ENCODE results near the gene INTU.
"Not testable (repeated sequence)": the region's sequence is repeated elsewhere in the genome, so short reads cannot be mapped to it uniquely, and the experiment has no call there.

Gene INTU

GRCh38 chr4:127648061-127648460 lies 15.3 kb downstream of the INTU start:
- no peak for DNase-seq

DNA sequence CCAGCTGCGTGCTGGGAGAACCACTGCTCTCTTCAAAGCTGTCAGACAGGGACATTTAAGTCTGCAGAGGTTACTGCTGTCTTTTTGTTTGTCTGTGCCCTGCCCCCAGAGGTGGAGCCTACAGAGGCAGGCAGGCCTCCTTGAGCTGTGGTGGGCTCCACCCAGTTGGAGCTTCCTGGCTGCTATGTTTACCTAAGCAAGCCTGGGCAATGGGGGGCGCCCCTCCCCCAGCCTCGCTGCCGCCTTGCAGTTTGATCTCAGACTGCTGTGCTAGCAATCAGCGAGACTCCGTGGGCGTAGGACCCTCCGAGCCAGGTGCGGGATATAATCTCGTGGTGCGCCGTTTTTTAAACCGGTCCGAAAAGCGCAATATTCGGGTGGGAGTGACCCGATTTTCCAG lies 22.8 kb downstream of the INTU start:
- DNase-seq = not testable (repeated sequence)

GRCh38 chr4:127656047-127656680 lies 23.4 kb downstream of the INTU start:
- DNase-seq = no peak

GRCh38 chr4:127660284-127660885 lies 27.6 kb downstream of the INTU start:
- no peak for DNase-seq

DNA sequence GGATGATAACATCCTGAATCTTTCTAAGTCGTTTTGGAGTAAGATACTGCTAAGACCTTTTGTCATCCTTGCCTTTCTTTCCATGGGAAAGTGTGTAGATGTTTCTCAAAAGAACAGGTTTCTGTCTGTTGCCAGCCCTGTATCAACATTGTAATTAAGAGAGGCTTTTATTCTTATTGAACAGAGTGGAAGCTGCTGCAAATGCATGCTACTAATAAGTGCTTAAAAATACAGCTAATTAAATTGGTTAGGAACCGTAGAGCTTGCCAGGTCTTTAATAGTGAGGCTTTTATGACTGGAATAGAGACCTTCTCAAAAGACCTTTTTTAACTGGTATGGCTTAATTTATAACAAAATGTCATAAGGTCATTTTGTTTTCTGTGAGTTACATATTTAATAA lies 34.4 kb downstream of the INTU start:
- no peak for DNase-seq

DNA sequence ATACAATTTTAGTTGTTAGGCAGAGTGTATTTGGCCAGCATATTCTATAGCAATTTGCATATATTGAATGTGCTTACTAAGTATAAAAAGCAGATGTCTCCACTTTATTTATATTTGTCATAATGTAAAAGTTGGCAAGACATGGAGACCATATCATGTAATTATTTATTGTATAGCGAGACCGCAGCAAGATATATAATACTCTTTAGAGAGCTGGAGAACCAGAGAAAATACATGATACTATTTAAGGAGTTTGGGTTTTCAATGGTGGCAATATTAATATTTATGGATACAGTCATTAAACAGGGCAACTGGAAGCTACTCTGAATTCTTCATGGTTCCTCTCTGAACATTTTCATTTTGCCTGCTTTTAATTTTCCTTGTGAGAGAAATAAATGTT lies 35.0 kb downstream of the INTU start:
- no peak for DNase-seq

- no peak for DNase-seq
Measured at GRCh38 chr4:127668770-127669169, 36.0 kb downstream of the INTU start.

DNA sequence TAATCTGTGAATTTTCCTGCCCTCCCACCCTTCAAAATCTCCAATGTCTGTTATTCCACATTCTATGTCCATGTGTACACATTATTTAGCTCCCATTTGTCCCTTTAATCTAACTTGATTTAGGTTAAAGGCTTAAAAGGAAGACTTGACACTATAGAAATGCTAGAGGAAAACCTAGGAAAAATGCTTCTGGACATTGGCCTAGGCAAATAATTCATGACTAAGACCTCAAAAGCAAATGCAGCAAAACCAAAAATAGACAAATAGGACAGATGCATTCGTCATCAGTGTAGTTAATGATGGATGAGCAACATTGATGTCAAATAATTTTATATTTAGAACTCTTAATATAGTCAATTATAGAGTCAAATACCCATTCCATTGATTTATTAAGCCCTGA lies 36.9 kb downstream of the INTU start:
- DNase-seq = no peak

DNA sequence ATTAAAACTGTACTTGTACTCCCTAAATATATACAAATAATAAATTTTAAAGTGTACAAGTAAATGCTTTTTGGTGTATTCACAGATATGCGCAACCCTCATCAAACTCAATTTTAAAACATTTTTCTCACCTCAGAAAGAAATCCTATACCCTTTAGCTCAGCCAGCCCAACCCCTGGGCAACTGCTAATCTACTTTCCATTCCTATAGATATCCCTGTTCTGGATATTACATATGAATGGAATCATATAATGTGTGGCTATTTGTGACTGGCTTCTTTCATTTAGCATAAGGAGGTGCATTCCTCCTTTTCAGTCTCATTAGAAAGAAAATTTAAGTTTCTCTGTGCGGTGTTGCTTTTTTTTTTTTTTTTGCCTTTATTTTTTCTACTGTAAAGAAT lies 39.4 kb downstream of the INTU start:
- no peak for DNase-seq

DNA sequence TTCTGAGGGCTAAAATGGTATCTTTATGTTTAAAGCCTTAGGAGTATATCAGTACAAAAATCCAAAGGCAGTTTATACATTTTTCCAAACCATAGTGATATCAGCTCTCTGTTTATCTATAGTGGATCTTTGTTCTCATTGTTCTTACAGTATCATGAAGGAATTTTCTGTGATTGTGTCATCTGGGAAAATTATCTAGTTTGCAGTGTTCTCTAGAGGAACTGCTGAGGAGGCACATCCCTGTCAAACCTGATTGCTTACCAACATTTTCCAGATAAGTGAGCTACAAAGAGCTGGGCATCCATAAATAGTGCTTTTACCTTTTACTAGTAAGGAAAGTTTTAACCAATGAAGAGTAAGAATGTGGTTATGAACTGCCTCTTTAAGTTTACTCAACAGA lies 52.5 kb downstream of the INTU start:
- no peak for DNase-seq

DNA sequence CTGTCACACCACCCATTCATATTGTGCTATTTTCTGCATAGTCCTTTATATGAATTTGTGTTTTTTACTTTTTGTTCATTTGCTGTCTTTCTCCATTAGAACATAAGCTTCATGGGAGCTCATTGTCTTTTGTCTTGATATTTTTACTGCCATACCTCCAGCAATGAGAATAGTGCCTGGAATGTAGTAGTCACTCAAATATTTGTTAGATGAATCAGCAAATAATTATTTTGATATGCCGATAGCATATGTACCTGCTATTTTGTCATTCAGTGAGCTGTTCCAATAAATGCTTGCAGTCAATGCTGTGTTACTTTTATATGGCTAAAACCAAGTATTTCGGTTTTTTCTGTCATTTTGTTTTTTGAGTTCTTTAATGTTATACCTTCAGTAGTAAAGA lies 53.9 kb downstream of the INTU start:
- DNase-seq = no peak

GRCh38 chr4:127687580-127687979 lies 54.8 kb downstream of the INTU start:
- DNase-seq = no peak

- DNase-seq = no peak
Measured at GRCh38 chr4:127698789-127699200, 66.0 kb downstream of the INTU start.

GRCh38 chr4:127708985-127709384 lies 76.2 kb downstream of the INTU start:
- DNase-seq = no peak

GRCh38 chr4:127709456-127709855 lies 76.7 kb downstream of the INTU start:
- no peak for DNase-seq

GRCh38 chr4:127730142-127730913 lies 97.6 kb downstream of the INTU start, which contains the start of gene SLC25A31:
TSS of gene SLC25A31 (plus strand) at chr4:127730400. CDS start at chr4:127730546, 146 bp downstream.
- DNase-seq = no peak

DNA sequence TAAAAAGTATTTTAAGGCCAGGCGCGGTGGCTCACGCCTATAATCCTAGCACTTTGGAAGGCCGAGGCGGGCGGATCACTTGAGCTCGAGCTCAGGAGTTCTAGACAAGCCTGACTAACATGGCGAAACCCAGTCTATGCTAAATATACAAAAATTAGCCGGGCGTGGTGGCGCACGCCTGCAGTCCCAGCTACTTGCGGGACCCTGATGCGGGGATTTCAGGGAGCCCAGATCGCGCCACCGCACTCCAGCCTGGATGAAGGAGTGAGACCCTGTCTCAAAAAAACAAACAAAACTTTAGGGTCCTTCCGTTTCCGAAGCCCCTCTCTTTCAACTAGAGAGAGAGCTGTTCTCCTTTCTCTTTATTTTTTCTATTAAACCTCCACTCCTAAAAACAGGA lies 98.6 kb downstream of the INTU start:
- DNase-seq = no peak

GRCh38 chr4:127732623-127733328 lies 100.0 kb downstream of the INTU start:
- DNase-seq = peak; percentile 8

GRCh38 chr4:127734976-127735375 lies 102.2 kb downstream of the INTU start:
- no peak for DNase-seq

GRCh38 chr4:127737295-127737694 lies 104.5 kb downstream of the INTU start:
- DNase-seq = no peak

DNA sequence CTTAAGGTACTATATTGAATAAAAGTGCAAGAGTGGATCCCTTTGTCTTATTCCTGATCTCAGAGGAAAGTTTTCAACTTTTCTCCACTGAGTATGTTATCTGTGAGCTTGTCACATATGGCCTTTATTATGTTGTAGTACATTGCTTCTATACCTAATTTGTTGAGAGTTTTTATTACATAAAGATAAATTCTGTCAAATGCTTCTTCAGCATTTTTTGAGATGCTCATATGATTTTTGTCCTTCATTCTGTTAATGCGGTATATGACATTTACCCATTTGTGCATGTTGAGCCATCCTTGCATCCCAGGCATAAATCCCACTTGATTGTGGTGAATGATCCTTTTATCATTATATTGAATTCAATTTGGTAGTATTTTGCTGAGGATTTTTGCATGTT lies 108.5 kb downstream of the INTU start:
- DNase-seq = no peak

DNA sequence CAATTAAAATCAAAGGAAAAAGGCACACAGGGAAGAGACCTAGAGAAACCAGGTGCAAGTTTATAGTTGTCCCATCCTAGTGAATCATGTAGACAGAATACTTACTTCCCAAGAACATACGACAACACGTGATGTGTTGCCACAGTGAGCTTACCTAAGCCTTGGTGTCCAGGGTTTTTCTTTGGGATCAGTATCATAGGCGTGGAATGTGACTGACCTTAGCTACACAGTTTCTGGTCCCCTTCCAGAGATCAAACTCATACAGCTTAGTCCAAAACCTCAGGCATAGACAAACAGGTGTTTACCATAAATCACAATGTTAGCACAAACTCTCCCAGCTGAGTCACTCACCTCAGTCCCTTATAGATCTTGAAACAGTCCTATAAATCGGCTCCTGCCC lies 115.1 kb downstream of the INTU start:
- DNase-seq = no peak

DNA sequence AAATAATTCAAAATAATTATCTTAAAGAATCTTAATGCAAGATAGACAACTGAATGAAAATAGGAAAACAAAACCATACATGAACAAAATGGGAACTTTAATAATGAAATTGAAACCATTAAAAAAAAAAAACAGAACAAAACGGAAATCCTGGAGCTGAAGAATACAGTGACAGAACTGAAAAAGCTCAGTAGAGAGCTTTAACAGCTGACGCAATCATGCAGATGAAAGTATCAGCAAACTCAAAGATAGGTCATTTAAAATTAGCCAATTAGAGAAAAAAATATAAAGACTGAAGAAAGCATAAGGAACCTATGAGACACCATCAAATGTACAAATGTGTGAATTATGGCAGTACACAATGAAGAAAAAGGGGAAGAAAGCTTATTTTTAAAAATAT lies 116.2 kb downstream of the INTU start:
- DNase-seq = no peak

DNA sequence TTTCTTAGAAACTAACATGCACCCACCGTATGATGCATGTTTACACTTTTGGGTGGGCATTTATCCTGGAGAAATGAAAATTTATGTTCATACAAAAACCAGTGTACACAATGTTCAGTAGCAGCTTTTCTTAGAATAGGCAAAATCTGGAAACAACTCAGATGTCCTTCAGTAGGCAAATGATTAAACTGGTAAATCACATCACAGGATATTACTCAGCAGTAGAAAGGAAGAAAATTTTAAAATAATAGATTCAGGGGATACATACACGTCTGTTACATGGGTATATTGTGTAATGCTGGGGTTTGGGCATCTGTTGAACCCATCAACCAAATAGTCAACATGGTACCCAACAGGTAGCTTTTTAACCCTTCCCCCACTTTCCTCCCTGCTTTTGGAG lies 124.1 kb downstream of the INTU start:
- no peak for DNase-seq
